ENCODE data around the gene SHCBP1L. TPM values are rescaled to one million over a fixed set of nuclear protein-coding genes. Genes with fewer than 3 reads are reported as not detected.
"Not testable (repeated sequence)": the region's sequence is repeated elsewhere in the genome, so short reads cannot be mapped to it uniquely, and the experiment has no call there.

Gene SHCBP1L
- total RNA-seq, 2 donors from 2014 or later = not detected

DNA sequence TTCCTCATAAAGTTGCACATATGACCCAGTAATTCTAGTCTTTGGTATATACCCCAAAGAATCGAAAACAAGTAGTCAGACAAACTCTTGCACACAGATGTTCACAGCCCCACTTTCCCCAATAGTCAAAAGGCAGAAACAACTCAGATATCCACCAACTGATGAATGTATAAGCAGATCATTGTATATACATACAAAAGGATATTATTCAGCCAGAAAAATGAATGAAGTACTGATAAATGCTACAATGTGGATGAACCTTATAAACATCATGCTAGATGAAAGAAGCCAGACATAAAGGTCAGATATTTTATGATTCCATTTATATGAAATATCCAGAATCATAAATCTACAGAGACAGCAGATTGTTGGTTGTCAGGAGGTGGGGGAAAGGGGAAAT lies 27.3 kb downstream of the SHCBP1L start:
- TF ChIP-seq CTCF (IDR thresholded peaks at IDR 0.05) = no peak
- DNase-seq (ENCODE audit: low spot score) = no peak
- no peak overlapping the region for H3K4me3 ChIP-seq
- no peaks in the 10 kb centered on the region for H3K4me1 ChIP-seq
- no peaks in the 10 kb centered on the region for H3K9me3 ChIP-seq
- H3K27ac ChIP-seq = no peak overlapping the region
- no peaks in the 10 kb centered on the region for H3K36me3 ChIP-seq
- no peaks in the 10 kb centered on the region for H3K27me3 ChIP-seq

GRCh38 chr1:182917378-182917777 lies 35.6 kb downstream of the SHCBP1L start:
- Histone ChIP-seq H3K9me3 (peaks cover 0 to 16% of the 10 kb centered on the region in 2 donors), H3K4me3 (no peak overlapping the region), H3K27ac (no peak overlapping the region), H3K4me1 (no peaks in the 10 kb centered on the region), H3K36me3 (no peaks in the 10 kb centered on the region), H3K27me3 (no peaks in the 10 kb centered on the region)
- no peak for DNase-seq (ENCODE audit: low spot score)
- TF ChIP-seq CTCF (IDR thresholded peaks at IDR 0.05) = no peak

- Histone ChIP-seq H3K36me3 (no peaks in the 10 kb centered on the region), H3K27me3 (no peaks in the 10 kb centered on the region), H3K9me3 (peaks cover 0 to 16% of the 10 kb centered on the region in 2 donors), H3K27ac (no peak overlapping the region), H3K4me3 (no peak overlapping the region), H3K4me1 (no peaks in the 10 kb centered on the region)
- TF ChIP-seq CTCF (IDR thresholded peaks at IDR 0.05) = no peak
- no peak for DNase-seq (ENCODE audit: low spot score)
Measured at GRCh38 chr1:182913401-182913800, 39.6 kb downstream of the SHCBP1L start.

GRCh38 chr1:182910143-182910542 lies 42.8 kb downstream of the SHCBP1L start:
- Histone ChIP-seq H3K4me1 (no peaks in the 10 kb centered on the region), H3K9me3 (peaks cover 0 to 11% of the 10 kb centered on the region in 2 donors), H3K27me3 (no peaks in the 10 kb centered on the region), H3K36me3 (no peaks in the 10 kb centered on the region), H3K27ac (no peak overlapping the region), H3K4me3 (no peak overlapping the region)
- no peak for TF ChIP-seq CTCF (IDR thresholded peaks at IDR 0.05)
- no peak for DNase-seq (ENCODE audit: low spot score)

DNA sequence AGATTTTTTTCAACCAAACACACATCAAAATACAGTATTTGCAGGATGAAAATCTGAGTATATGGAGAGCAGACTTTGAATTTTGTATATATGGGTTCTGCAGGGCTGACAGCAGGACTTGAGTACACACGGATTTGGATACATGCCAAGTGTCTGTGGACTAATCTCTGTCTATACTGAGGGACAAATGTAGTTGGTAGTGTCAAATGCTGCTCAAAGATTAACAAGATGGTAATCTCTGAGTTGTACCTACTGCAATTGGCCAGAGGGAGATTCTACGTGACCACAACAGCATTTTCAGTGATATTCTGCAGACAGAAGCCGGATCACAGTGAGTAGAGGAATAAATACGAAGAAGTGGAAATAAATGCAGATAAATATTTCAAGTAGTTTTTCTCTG lies 43.4 kb downstream of the SHCBP1L start:
- DNase-seq (ENCODE audit: low spot score) = no peak
- H3K36me3 ChIP-seq = no peaks in the 10 kb centered on the region
- no peak for TF ChIP-seq CTCF (IDR thresholded peaks at IDR 0.05)
- no peak overlapping the region for H3K4me3 ChIP-seq
- peaks cover 0 to 11% of the 10 kb centered on the region in 2 donors for H3K9me3 ChIP-seq
- H3K27me3 ChIP-seq = no peaks in the 10 kb centered on the region
- H3K4me1 ChIP-seq = no peaks in the 10 kb centered on the region
- no peak overlapping the region for H3K27ac ChIP-seq

- no peak for DNase-seq (ENCODE audit: low spot score)
- H3K4me1 ChIP-seq = no peaks in the 10 kb centered on the region
- no peaks in the 10 kb centered on the region for H3K27me3 ChIP-seq
- no peaks in the 10 kb centered on the region for H3K9me3 ChIP-seq
- no peak for TF ChIP-seq CTCF (IDR thresholded peaks at IDR 0.05)
- H3K27ac ChIP-seq = no peak overlapping the region
- H3K4me3 ChIP-seq = no peak overlapping the region
- no peaks in the 10 kb centered on the region for H3K36me3 ChIP-seq
Measured at GRCh38 chr1:182905321-182905720, 47.6 kb downstream of the SHCBP1L start.

GRCh38 chr1:182901946-182902345 lies 51.0 kb downstream of the SHCBP1L start:
- H3K4me3 ChIP-seq; H3K36me3 ChIP-seq; H3K27ac ChIP-seq; DNase-seq (ENCODE audit: low spot score); H3K9me3 ChIP-seq; H3K27me3 ChIP-seq; H3K4me1 ChIP-seq: not testable (repeated sequence)
